Endodermal cell (in vitro differentiated cells): ENCODE measurements around the gene ANKRD9. TPM values are rescaled to one million over a fixed set of nuclear protein-coding genes. Genes with fewer than 3 reads are reported as not detected.

Source experiments
- DNase-seq: peaks from one replicate; pipeline ENCODE4 v3.0.0-alpha.2; 2017
- H3K27ac ChIP-seq: 2 replicates; pipeline ENCODE4 v1.5.1; 2013; ENCODE audit warnings: mild to moderate bottlenecking, low read depth, low read length, moderate library complexity
- H3K27me3 ChIP-seq: 2 replicates; pipeline ENCODE4 v1.6.1; 2013; ENCODE audit warnings: mild to moderate bottlenecking, low read length, moderate library complexity; ENCODE audit not compliant: insufficient read depth, control insufficient read depth, poor library complexity, severe bottlenecking
- H3K36me3 ChIP-seq: 2 replicates; pipeline ENCODE4 v1.7.0; 2013; ENCODE audit warnings: mild to moderate bottlenecking, low read length, moderate library complexity; ENCODE audit not compliant: control insufficient read depth, insufficient read depth
- H3K4me1 ChIP-seq: one replicate; pipeline ENCODE4 v1.7.0; 2013; ENCODE audit warnings: low read length; ENCODE audit not compliant: control insufficient read depth, insufficient read depth
- H3K4me3 ChIP-seq: 2 replicates; pipeline ENCODE4 v1.5.1; 2013; ENCODE audit warnings: mild to moderate bottlenecking, low read length, moderate library complexity
- H3K9ac ChIP-seq: 2 replicates; pipeline ENCODE4 v1.6.1; 2013; ENCODE audit warnings: mild to moderate bottlenecking, low read length, moderate library complexity; ENCODE audit not compliant: poor library complexity, severe bottlenecking; ENCODE audit errors: extremely low read depth
- H3K9me3 ChIP-seq: 2 replicates; pipeline ENCODE4 v1.6.1; 2013; ENCODE audit warnings: mild to moderate bottlenecking, low read length, moderate library complexity; ENCODE audit not compliant: control insufficient read depth
- H3K27ac Mint-ChIP-seq: 2 replicates; pipeline ENCODE4 v1.8.0; 2020; ENCODE audit warnings: mixed read lengths
- H3K27me3 Mint-ChIP-seq: 2 replicates; pipeline ENCODE4 v1.8.0; 2021; ENCODE audit warnings: mild to moderate bottlenecking, mixed read lengths; ENCODE audit not compliant: insufficient read depth
- H3K36me3 Mint-ChIP-seq: 2 replicates; pipeline ENCODE4 v1.8.0; 2020; ENCODE audit warnings: low read depth, mixed read lengths
- H3K4me1 Mint-ChIP-seq: 2 replicates; pipeline ENCODE4 v1.8.0; 2020; ENCODE audit warnings: mixed read lengths
- H3K4me3 Mint-ChIP-seq: 2 replicates; pipeline ENCODE4 v1.8.0; 2020; ENCODE audit warnings: mild to moderate bottlenecking, moderate library complexity, mixed read lengths
- H3K9me3 Mint-ChIP-seq: 2 replicates; pipeline ENCODE4 v1.8.0; 2020; ENCODE audit warnings: mild to moderate bottlenecking, mixed read lengths
- WGBS, 2 experiments: methylation state at CpG; one replicate each; pipeline versions ENCODE4 v1.1.5 to v1.1.7; 2013; ENCODE audit warnings: missing lambda C conversion rate in 2 of 2, mixed read lengths in 1 of 2; ENCODE audit not compliant: insufficient coverage in 1 of 2, insufficient read length in 1 of 2; 5-methylcytosine and 5-hydroxymethylcytosine counted together
- long read RNA-seq, 4 experiments: library from polyadenylated mRNA in 2 of 4; library from RNA in 1 of 4; library from capped mRNA in 1 of 4; stranded (forward) in 3 of 4; unstranded in 1 of 4; transcript quantifications; one replicate each; pipeline ENCODE4 v2.0.0, GENCODE V29; 2020 to 2021; ENCODE audit warnings: inconsistent platforms in 1 of 4
- polyA plus RNA-seq, 2 experiments: library from polyadenylated mRNA; stranded (reverse); fragments of 50-300 nt; gene quantifications; one replicate each; pipeline ENCODE4 v1.2.3, GENCODE V29; 2013
- total RNA-seq, 2 donors: library from RNA; stranded (reverse); fragmentation: NEBNext Ultra II Directional in 1 of 2; extraction: Animal tissue kit (Norgen Biotek cat#: 25700) in 1 of 2; gene quantifications; 2 replicates in 1 of 2; 3 replicates in 1 of 2; pipeline ENCODE4 v1.2.1, GENCODE V29; 2021
- TF ChIP-seq, protein P1 (sequence below): fragments of 200-600 bp; sonication (generic); conservative IDR thresholded peaks from 2 replicates; pipeline ENCODE4 v1.5.0; 2021; ENCODE audit warnings: antibody characterized with exemption, mild to moderate bottlenecking

The ANKRD9 gene
- total RNA-seq = 10 to 100 TPM; 32.7 to 38.9 TPM
- polyA plus RNA-seq (2013, experiment 1 of 2) = 28.5 TPM
- polyA plus RNA-seq (2013, experiment 2 of 2) = 27.2 TPM
- long read RNA-seq, experiment 1, full-length matches to known transcripts = 19 of 28 reads
- long read RNA-seq, experiment 1, partial matches to known transcripts = 1 of 28 reads
- long read RNA-seq, experiment 1, other reads (novel, unspliced or antisense) = 8 of 28 reads
- long read RNA-seq, experiment 2, full-length matches to known transcripts = 61 of 70 reads
- long read RNA-seq, experiment 2, partial matches to known transcripts = 1 of 70 reads
- long read RNA-seq, experiment 2, other reads (novel, unspliced or antisense) = 8 of 70 reads
- long read RNA-seq, experiment 3, partial matches to known transcripts = 0 of 4 reads
- long read RNA-seq, experiment 3, other reads (novel, unspliced or antisense) = 3 of 4 reads
- long read RNA-seq, experiment 4, partial matches to known transcripts = 0 of 4 reads
- long read RNA-seq, experiment 4, other reads (novel, unspliced or antisense) = 4 of 4 reads

DNA sequence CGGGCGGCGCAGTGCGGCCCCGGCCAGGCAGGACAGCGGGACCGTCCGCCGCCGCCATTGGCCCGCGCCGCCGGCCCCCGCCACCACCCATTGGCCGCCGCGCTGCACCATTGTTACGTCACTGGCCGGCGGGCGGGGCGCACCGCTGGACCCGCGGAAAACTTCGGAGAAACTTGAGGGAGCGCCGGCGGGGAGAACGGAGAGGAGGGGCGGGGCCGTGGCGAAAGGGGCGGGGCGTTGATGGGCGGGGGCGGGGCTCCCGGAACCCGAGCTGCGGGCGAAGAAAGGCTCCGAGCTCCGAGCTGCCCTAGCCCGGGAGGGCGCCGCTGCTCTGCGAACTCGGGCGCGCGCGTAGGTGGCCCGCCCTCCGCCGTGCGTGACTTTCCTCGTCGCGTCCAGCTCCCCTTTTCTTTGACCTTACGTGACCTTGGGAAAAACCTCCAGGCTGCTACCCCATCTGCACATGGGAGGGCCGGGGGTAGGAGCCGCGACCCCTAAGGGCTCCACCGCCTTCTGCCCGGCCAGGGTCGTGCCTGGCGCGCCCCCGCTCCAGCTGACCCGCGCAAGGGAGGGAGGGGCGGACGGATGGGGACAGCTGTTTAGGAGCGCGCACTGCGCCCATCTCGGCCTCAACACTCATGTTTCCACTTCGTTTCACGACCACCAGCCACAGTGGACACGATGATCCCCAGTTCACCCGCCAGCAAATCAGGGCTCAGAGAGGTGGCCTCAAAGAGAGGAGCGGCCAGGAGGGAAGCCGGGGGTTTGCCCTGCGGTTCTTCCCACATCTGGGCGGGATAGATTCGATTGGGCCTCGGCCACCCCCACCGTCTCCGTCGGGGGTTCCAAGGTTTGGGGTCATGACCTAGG lies at the start of gene ANKRD9:
Gene ANKRD9, minus strand, starts transcription at position 31 of the 870 bp plus-strand sequence. CDS start 1,887 bp downstream, outside the sequence.
- H3K27ac Mint-ChIP-seq = peak within 1 kb of the TSS; percentile 91
- DNase-seq = peak; percentile 98
- Histone ChIP-seq H3K36me3 (no peaks in the 10 kb centered on the region), H3K4me3 (peak within 1 kb of the TSS; percentile 82), H3K9me3 (no peaks in the 10 kb centered on the region), H3K27ac (peak within 1 kb of the TSS; percentile 49), H3K27me3 (no peaks in the 10 kb centered on the region), H3K9ac (peak within 1 kb of the TSS; percentile 32), H3K4me1 (peaks cover 3% of the 10 kb centered on the region)
- TF ChIP-seq, protein P1, sequence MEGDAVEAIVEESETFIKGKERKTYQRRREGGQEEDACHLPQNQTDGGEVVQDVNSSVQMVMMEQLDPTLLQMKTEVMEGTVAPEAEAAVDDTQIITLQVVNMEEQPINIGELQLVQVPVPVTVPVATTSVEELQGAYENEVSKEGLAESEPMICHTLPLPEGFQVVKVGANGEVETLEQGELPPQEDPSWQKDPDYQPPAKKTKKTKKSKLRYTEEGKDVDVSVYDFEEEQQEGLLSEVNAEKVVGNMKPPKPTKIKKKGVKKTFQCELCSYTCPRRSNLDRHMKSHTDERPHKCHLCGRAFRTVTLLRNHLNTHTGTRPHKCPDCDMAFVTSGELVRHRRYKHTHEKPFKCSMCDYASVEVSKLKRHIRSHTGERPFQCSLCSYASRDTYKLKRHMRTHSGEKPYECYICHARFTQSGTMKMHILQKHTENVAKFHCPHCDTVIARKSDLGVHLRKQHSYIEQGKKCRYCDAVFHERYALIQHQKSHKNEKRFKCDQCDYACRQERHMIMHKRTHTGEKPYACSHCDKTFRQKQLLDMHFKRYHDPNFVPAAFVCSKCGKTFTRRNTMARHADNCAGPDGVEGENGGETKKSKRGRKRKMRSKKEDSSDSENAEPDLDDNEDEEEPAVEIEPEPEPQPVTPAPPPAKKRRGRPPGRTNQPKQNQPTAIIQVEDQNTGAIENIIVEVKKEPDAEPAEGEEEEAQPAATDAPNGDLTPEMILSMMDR = no peak
- H3K4me1 Mint-ChIP-seq = peaks cover 12% of the 10 kb centered on the region
- H3K4me3 Mint-ChIP-seq = peak within 1 kb of the TSS; percentile 71
- H3K36me3 Mint-ChIP-seq = peaks cover 13% of the 10 kb centered on the region
- WGBS, 2 experiments = 1 to 3% methylated on average over 36 to 90 of the region's 91 CpGs
- H3K27me3 Mint-ChIP-seq = peaks cover 2% of the 10 kb centered on the region
- no peaks in the 10 kb centered on the region for H3K9me3 Mint-ChIP-seq

GRCh38 chr14:102558556-102558955 lies 49.0 kb upstream of the ANKRD9 start:
- no peaks in the 10 kb centered on the region for H3K27me3 ChIP-seq
- no peaks in the 10 kb centered on the region for H3K27me3 Mint-ChIP-seq
- H3K27ac ChIP-seq = no peak overlapping the region
- no peaks in the 10 kb centered on the region for H3K4me1 Mint-ChIP-seq
- H3K36me3 ChIP-seq = no peaks in the 10 kb centered on the region
- WGBS, 2 experiments = 80 to 82% methylated on average over 2 to 4 of the region's 4 CpGs
- no peaks in the 10 kb centered on the region for H3K36me3 Mint-ChIP-seq
- TF ChIP-seq, protein P1 = no peak
- no peak overlapping the region for H3K4me3 Mint-ChIP-seq
- H3K4me3 ChIP-seq = no peak overlapping the region
- DNase-seq = no peak
- H3K4me1 ChIP-seq = no peaks in the 10 kb centered on the region
- H3K9me3 Mint-ChIP-seq = peaks cover 5% of the 10 kb centered on the region
- no peak overlapping the region for H3K27ac Mint-ChIP-seq
- H3K9me3 ChIP-seq = no peaks in the 10 kb centered on the region
- H3K9ac ChIP-seq = no peak overlapping the region

GRCh38 chr14:102557434-102558226 lies 48.1 kb upstream of the ANKRD9 start:
- H3K27me3 Mint-ChIP-seq = no peaks in the 10 kb centered on the region
- Histone ChIP-seq H3K27me3 (no peaks in the 10 kb centered on the region), H3K9ac (no peak overlapping the region), H3K4me1 (no peaks in the 10 kb centered on the region), H3K27ac (no peak overlapping the region), H3K9me3 (no peaks in the 10 kb centered on the region), H3K4me3 (no peak overlapping the region), H3K36me3 (no peaks in the 10 kb centered on the region)
- no peak for DNase-seq
- no peaks in the 10 kb centered on the region for H3K9me3 Mint-ChIP-seq
- TF ChIP-seq, protein P1 = no peak
- no peak overlapping the region for H3K4me3 Mint-ChIP-seq
- WGBS, 2 experiments = 90% methylated on average over 9 to 12 of the region's 12 CpGs
- H3K27ac Mint-ChIP-seq = no peak overlapping the region
- H3K36me3 Mint-ChIP-seq = no peaks in the 10 kb centered on the region
- H3K4me1 Mint-ChIP-seq = no peaks in the 10 kb centered on the region
